Trophoblast cell (in vitro differentiated cells and primary cell): ENCODE results near the gene TAF7.

Experiments
- DNase-seq, 2 donors: peaks; one replicate each; pipeline ENCODE4 v3.0.0-alpha.2; 2016
- H2AFZ ChIP-seq: 2 replicates; pipeline ENCODE4 v1.6.1; 2013; ENCODE audit warnings: low read length, moderate library complexity, mild to moderate bottlenecking; ENCODE audit not compliant: insufficient read depth, poor library complexity
- H2AK5ac ChIP-seq: 2 replicates; pipeline ENCODE4 v1.6.1; 2013; ENCODE audit warnings: mild to moderate bottlenecking, low read length
- H2BK120ac ChIP-seq: 2 replicates; pipeline ENCODE4 v1.6.1; 2013; ENCODE audit warnings: low read length, mild to moderate bottlenecking, moderate library complexity; ENCODE audit not compliant: insufficient read depth, poor library complexity
- H2BK12ac ChIP-seq: 2 replicates; pipeline ENCODE4 v1.6.1; 2013; ENCODE audit warnings: mild to moderate bottlenecking, low read length, moderate library complexity
- H2BK5ac ChIP-seq: 2 replicates; pipeline ENCODE4 v1.6.1; 2013; ENCODE audit warnings: low read length, low read depth, moderate library complexity, mild to moderate bottlenecking; ENCODE audit not compliant: poor library complexity
- H3K14ac ChIP-seq: 2 replicates; pipeline ENCODE4 v1.6.1; 2013; ENCODE audit warnings: mild to moderate bottlenecking, low read length
- H3K18ac ChIP-seq: 2 replicates; pipeline ENCODE4 v1.6.1; 2013; ENCODE audit warnings: mild to moderate bottlenecking, low read length
- H3K23ac ChIP-seq: 2 replicates; pipeline ENCODE4 v1.6.1; 2013; ENCODE audit warnings: low read length
- H3K27ac ChIP-seq: 2 replicates; pipeline ENCODE4 v1.5.1; 2013; ENCODE audit warnings: low read depth, mild to moderate bottlenecking, inconsistent platforms, low read length, moderate library complexity
- H3K27me3 ChIP-seq: 2 replicates; pipeline ENCODE4 v1.6.1; 2013; ENCODE audit warnings: inconsistent platforms, mild to moderate bottlenecking, low read length, moderate library complexity; ENCODE audit not compliant: insufficient read depth
- H3K36me3 ChIP-seq, 2 experiments: 1 replicate in 1 of 2; 2 replicates in 1 of 2; pipeline ENCODE4 v1.6.1; 2013; ENCODE audit warnings: low read length in 2 of 2, mild to moderate bottlenecking in 2 of 2, moderate library complexity in 1 of 2; ENCODE audit not compliant: insufficient read depth in 2 of 2, control insufficient read depth in 1 of 2
- H3K4ac ChIP-seq: 2 replicates; pipeline ENCODE4 v1.6.1; 2013; ENCODE audit warnings: low read depth, mild to moderate bottlenecking, low read length, moderate library complexity
- H3K4me1 ChIP-seq, 2 experiments: 1 replicate in 1 of 2; 2 replicates in 1 of 2; pipeline ENCODE4 v1.6.1; 2013; ENCODE audit warnings: low read length in 2 of 2, mild to moderate bottlenecking in 2 of 2, moderate library complexity in 1 of 2; ENCODE audit not compliant: insufficient read depth in 2 of 2, control insufficient read depth in 1 of 2
- H3K4me2 ChIP-seq: 2 replicates; pipeline ENCODE4 v1.6.1; 2013; ENCODE audit warnings: inconsistent platforms, mild to moderate bottlenecking, low read length, moderate library complexity
- H3K4me3 ChIP-seq: 2 replicates; pipeline ENCODE4 v1.5.1; 2013; ENCODE audit warnings: mild to moderate bottlenecking, low read depth, low read length, inconsistent platforms
- H3K79me1 ChIP-seq: one replicate; pipeline ENCODE4 v1.6.1; 2013; ENCODE audit warnings: low read length
- H3K79me2 ChIP-seq: 2 replicates; pipeline ENCODE4 v1.6.1; 2013; ENCODE audit warnings: low read length, mild to moderate bottlenecking; ENCODE audit not compliant: control insufficient read depth, insufficient read depth, poor library complexity
- H3K9ac ChIP-seq: 2 replicates; pipeline ENCODE4 v1.6.1; 2013; ENCODE audit warnings: mild to moderate bottlenecking, low read length
- H3K9me3 ChIP-seq: 2 replicates; pipeline ENCODE4 v1.6.1; 2013; ENCODE audit warnings: low read depth, mild to moderate bottlenecking, control low read depth, inconsistent platforms, low read length; ENCODE audit not compliant: insufficient read depth
- H4K12ac ChIP-seq: 2 replicates; pipeline ENCODE4 v1.6.1; 2013; ENCODE audit warnings: low read depth, mild to moderate bottlenecking, low read length, moderate library complexity
- H4K8ac ChIP-seq: 2 replicates; pipeline ENCODE4 v1.6.1; 2013; ENCODE audit warnings: low read depth, mild to moderate bottlenecking, low read length, moderate library complexity
- H4K91ac ChIP-seq: one replicate; pipeline ENCODE4 v1.6.1; 2013; ENCODE audit warnings: low read depth, mild to moderate bottlenecking, low read length, moderate library complexity
- WGBS: extraction: QIAGEN DNeasy Blood & Tissue Kit; methylation state at CpG from one replicate; pipeline ENCODE4 v1.1.7; 2013; ENCODE audit warnings: missing lambda C conversion rate; ENCODE audit not compliant: insufficient read length, insufficient coverage; ENCODE audit errors: extremely low coverage; 5-methylcytosine and 5-hydroxymethylcytosine counted together

Gene TAF7

DNA sequence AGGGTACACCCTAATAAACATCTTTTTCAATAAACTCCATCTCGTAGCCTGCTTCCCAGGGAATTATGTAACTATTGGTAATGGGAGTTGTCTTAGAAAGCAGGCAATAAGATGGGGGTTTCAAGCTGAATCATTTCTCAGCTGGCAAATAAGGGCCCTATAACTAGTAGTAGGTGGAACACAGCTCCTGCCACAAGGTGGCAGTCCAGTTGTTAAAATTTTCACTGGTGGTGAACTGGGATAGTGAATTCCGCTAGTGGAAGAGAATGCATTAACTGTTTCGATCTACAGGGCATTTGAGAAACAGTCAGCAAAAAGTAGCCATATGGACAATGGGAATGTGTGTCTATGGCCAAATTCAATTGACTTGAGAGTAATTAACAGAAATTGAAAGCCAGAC lies 47.7 kb downstream of the TAF7 start:
- WGBS = no CpG with 5 or more reads among the region's 3 CpGs

DNA sequence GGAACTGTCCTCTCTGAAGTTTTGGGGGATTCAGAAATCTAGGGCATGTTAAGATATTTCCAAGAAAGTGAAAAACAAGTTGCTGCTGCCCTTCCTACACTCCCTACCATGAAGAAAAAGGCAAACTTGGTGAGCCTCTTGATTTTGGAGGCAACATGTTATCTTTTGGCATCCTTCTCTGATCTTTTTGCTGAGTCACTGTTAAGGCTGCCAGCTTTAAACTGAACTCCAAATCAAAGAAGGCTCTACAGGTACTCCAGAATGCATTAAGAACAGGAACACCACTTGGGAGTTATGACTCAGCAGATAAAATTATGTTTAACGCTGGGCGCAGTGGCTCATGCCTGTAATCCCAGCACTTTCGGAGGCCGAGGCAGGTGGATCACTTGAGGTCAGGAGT lies 51.4 kb downstream of the TAF7 start:
- no peak overlapping the region for H3K27ac ChIP-seq
- no peak overlapping the region for H3K4me3 ChIP-seq
- no CpG with 5 or more reads among the region's 4 CpGs for WGBS
- H3K79me2 ChIP-seq = no peaks in the 10 kb centered on the region
- no peak overlapping the region for H3K23ac ChIP-seq
- no peak overlapping the region for H4K91ac ChIP-seq
- peaks cover 10% of the 10 kb centered on the region for H3K9me3 ChIP-seq
- no peaks in the 10 kb centered on the region for H3K36me3 ChIP-seq
- no peak overlapping the region for H3K14ac ChIP-seq
- H3K4me1 ChIP-seq = no peaks in the 10 kb centered on the region
- H2BK120ac ChIP-seq = no peak overlapping the region
- no peaks in the 10 kb centered on the region for H3K79me1 ChIP-seq
- H2BK12ac ChIP-seq = no peak overlapping the region
- H2AFZ ChIP-seq = no peak overlapping the region
- no peak for DNase-seq
- H3K4me2 ChIP-seq = no peak overlapping the region
- no peak overlapping the region for H4K12ac ChIP-seq
- no peak overlapping the region for H3K4ac ChIP-seq
- H3K9ac ChIP-seq = no peak overlapping the region
- no peak overlapping the region for H4K8ac ChIP-seq
- no peak overlapping the region for H2BK5ac ChIP-seq
- no peaks in the 10 kb centered on the region for H3K27me3 ChIP-seq
- no peak overlapping the region for H3K18ac ChIP-seq
- H2AK5ac ChIP-seq = no peak overlapping the region

More for the DNA sequence above, 47.7 kb downstream of the TAF7 start:
- H4K8ac ChIP-seq = no peak overlapping the region
- no peak overlapping the region for H3K18ac ChIP-seq
- H3K4ac ChIP-seq = no peak overlapping the region
- H3K9ac ChIP-seq = no peak overlapping the region
- no peaks in the 10 kb centered on the region for H3K27me3 ChIP-seq
- H3K79me1 ChIP-seq = no peaks in the 10 kb centered on the region
- H4K91ac ChIP-seq = no peak overlapping the region
- no peak for DNase-seq
- peaks cover 7% of the 10 kb centered on the region for H3K9me3 ChIP-seq
- no peak overlapping the region for H2AK5ac ChIP-seq
- no peaks in the 10 kb centered on the region for H3K4me1 ChIP-seq
- no peak overlapping the region for H3K23ac ChIP-seq
- H3K4me3 ChIP-seq = no peak overlapping the region
- H3K36me3 ChIP-seq = no peaks in the 10 kb centered on the region
- H3K4me2 ChIP-seq = no peak overlapping the region
- H3K79me2 ChIP-seq = no peaks in the 10 kb centered on the region
- no peak overlapping the region for H3K14ac ChIP-seq
- no peak overlapping the region for H2BK12ac ChIP-seq
- H4K12ac ChIP-seq = no peak overlapping the region
- H2BK5ac ChIP-seq = no peak overlapping the region
- no peak overlapping the region for H2AFZ ChIP-seq
- H3K27ac ChIP-seq = no peak overlapping the region
- H2BK120ac ChIP-seq = no peak overlapping the region
